Stimulated activated CD8-positive, alpha-beta memory T cell treated with anti-CD3 and anti-CD28 coated beads, Interleukin-15, amount 100 ng/mL, for 24 hours (primary cell): ENCODE data around the gene RPL13.
A peak's percentile ranks its signal among the peaks of the same experiment; 100 is the strongest.

Experiments used
- DNase-seq: peaks from one replicate; pipeline ENCODE4 v3.0.0-alpha.2; 2020; ENCODE audit warnings: low read depth

Gene RPL13

DNA sequence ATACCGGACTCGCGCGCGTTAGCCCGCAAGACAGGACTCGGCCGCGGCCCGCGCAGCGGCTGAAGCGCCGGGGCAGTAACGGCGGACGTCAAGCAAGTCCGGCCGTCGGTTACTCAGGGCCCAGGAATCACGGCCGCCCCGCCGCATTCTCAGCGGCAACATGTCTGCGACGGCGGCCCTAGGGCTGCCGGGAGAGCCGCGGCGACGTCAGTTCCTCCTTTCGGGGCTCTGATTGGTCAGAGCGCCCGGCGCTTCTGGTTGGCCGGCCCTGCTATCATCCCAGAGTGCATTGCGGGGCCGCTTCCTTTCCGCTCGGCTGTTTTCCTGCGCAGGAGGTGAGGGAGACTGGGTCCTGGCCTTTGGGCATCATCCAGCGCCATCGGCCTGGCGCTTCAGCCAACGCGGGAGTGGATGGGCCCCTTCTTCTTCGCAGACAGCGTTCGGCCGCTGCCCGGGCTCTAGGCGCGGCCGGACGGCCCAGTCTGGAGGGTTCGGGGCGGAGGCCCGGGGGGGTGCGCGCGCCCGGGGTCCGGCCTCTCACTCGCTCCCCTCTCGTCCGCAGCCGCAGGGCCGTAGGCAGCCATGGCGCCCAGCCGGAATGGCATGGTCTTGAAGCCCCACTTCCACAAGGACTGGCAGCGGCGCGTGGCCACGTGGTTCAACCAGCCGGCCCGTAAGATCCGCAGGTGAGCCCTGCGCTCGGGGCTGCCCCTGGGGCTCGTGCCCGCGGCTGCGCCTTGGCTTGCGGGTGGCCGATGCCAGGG lies at the start of gene RPL13:
Gene RPL13 (plus strand): TSS at position 305 of the 764 bp plus-strand sequence. CDS start 278 bp downstream, at position 583.
- DNase-seq: peak; percentile 84

DNA sequence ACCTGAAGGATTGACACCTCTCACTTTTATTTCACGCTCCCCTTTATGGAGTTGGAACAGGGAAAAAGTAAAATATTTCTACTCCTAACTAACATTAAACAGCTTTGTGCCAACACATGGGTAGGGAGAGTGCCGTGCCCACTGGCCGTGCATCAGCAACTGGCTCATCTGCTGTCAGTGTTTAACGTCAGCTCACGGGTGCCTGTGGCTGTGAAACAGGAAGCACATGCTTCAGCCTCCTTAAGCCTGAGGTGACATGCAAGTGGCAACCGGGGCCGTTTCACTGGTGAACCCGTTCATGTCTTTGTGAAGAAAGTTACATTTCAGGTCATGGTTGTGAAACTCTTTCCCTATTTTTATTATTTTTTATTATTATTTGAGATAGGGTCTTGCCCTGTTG lies 49.1 kb upstream of the RPL13 start:
- DNase-seq: no peak

GRCh38 chr16:89512453-89512852 lies 48.0 kb upstream of the RPL13 start:
- DNase-seq: no peak

GRCh38 chr16:89517128-89517527 lies 43.4 kb upstream of the RPL13 start:
- no peak for DNase-seq

- DNase-seq: no peak
Observed at GRCh38 chr16:89519881-89520280, 40.6 kb upstream of the RPL13 start.

DNA sequence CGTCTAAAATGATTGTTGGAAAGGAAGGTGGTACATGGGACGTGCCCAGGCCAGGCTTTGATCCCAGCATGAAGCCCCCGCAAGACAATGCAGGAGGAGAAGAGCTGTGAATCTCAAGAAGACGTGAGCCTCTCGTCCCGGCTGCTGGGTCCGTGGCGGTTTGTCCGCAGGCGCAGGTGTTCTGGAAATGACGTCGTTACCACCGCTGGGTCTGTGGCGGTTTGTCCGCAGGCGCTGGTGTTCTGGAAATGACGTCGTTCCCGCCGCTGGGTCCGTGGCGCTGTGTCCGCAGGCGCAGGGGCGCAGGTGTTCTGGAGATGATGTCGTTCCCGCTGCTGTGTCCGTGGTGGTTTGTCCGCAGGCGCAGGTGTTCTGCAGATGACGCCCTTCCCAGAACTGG lies 38.2 kb upstream of the RPL13 start:
- no peak for DNase-seq

DNA sequence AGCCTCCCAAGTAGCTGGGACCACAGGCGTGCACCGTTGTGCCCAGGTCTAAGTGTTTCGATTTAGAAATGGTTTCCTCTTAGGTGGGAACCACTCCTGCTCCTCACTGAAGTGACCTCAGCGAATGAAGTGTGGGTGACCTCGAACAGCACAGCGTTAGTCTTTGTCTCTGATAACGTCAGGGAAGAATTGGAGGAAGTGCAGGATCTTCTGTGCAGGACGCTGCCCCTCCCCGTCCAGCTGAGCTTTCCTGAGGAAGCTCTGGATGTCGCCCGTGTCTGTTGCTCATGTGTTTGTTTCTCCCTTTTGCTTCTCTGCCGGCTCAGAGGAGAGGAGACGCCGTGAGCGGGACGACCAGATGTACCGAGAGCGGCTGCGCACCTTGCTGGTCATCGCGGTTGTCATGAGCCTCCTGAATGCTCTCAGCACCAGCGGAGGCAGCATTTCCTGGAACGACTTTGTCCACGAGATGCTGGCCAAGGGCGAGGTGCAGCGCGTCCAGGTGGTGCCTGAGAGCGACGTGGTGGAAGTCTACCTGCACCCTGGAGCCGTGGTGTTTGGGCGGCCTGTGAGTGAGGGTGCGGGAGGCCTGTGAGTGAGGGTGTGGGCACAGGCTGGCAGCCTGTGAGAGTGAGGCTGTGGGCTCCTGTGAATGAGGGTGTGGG lies 36.7 kb upstream of the RPL13 start:
- DNase-seq: no peak

GRCh38 chr16:89525146-89525913 lies 35.2 kb upstream of the RPL13 start:
- no peak for DNase-seq

- DNase-seq: no peak
Observed at GRCh38 chr16:89529097-89529496, 31.4 kb upstream of the RPL13 start.

- no peak for DNase-seq
Observed at GRCh38 chr16:89530401-89531381, 29.8 kb upstream of the RPL13 start.

DNA sequence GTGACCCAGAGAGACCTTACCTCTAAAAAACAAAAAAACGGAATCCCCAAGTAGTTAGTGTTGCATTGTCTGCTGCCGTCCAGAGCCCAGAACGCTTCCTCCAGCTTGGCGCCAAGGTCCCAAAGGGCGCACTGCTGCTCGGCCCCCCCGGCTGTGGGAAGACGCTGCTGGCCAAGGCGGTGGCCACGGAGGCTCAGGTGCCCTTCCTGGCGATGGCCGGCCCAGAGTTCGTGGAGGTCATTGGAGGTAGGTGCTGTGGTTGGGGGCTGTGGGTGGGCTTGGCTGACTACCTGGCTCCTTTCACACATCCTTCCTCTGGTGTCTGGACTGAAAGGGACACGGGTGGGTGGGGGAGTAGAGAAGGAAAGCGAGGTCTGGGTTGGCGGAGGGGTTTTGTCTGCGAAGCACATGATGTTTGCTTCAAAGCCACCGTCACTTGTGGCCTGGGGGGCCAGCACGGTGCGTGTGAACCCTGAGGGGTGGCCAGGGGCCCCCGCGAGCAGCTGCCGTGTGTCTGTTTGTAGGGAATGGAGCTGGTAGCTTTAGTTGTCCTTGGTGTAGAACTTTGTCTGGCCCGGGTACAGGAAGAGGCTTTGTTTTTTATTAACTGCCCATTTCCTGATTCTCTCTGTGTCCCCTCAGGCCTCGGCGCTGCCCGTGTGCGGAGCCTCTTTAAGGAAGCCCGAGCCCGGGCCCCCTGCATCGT lies 28.5 kb upstream of the RPL13 start:
- DNase-seq: no peak

- no peak for DNase-seq
Observed at GRCh38 chr16:89534252-89534756, 26.2 kb upstream of the RPL13 start.

- DNase-seq: no peak
Observed at GRCh38 chr16:89536371-89536770, 24.1 kb upstream of the RPL13 start.

DNA sequence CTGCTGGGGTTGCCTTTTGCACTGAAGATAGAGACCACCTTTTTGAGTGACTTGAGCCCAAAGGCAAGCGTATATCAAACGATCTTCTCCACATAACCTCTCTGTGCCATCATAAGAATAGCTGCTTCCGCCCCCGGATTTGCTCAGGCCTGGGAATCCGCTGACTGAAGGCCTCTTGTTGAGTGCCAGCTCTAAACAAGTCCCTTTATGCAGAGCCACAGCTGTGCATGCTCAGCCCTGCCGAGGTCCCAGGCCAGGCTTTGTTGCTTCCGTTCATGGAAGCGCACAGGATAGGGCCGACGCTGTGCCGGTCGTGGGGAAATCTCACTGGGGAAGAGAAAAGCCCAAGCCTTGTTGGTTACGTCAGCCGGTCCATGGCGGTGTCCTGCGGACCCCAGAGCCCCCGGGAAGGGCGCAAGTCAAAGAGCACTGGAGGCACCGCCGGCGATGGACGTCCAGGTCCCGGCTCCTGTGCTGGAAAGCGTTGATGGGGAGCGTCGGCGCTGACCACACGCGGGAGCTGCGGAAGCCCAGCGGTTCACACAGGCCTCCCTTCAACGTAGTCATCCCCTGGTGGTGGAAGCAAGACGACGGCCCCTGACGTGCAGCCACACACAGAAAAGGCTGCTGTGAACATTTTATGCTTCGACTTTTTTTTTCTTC lies 23.5 kb upstream of the RPL13 start:
- DNase-seq: no peak

DNA sequence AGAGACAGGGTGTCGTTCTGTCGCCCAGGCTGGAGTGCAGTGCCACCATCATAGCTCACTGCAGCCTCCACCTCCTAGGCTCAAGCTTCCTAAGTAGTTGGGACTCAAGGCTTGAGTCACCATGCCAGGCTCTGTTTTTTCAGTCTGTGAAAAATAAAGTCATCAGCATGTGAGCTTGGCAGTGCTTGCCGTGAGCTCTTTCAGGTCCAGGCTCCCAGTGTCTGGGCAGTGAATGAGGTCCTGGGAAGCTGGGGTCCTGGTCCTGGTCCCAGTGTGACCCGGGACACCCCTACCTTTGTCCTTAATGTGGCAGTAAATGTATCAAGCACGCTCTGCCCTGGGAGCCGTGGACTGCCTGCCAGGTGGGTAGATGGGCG lies 22.9 kb upstream of the RPL13 start:
- no peak for DNase-seq

DNA sequence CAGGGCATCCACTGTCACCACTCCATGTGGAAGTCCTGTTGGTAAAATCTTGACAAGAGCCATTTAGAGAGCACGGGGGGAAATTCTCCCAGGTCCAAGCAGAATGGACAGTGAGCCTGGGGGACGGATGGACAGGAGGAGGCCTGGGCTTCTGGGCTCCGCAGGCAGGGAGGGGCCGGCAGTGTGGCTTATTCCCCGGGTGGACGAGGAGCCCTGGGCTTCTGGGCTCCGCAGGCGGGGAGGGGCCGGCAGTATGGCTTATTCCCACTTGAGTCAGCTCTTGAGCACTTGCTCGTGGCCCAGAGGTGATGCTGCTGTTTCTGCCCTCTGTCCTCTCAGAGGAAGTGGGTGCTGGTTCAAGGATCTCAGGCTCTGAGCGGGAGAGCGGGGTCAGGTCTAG lies 22.2 kb upstream of the RPL13 start:
- DNase-seq: no peak

GRCh38 chr16:89540557-89540956 lies 19.9 kb upstream of the RPL13 start:
- no peak for DNase-seq

DNA sequence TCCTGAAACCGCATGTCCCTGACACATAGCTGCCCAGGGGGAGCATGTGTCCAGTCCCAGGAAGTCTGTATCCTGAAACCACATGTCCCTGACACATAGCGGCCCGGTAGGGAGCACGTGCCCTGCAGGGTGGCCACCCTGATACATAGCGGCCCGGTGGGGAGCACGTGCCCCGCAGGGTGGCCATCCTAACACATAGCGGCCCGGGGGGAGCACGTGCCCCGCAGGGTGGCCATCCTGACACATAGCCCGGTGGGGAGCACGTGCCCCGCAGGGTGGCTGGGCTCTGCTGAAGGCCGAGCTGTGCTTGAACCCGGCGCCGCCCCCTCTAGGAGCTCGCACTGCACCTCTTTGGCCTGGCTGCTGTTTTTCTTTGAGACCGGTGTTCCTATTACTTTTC lies 18.7 kb upstream of the RPL13 start:
- no peak for DNase-seq

DNA sequence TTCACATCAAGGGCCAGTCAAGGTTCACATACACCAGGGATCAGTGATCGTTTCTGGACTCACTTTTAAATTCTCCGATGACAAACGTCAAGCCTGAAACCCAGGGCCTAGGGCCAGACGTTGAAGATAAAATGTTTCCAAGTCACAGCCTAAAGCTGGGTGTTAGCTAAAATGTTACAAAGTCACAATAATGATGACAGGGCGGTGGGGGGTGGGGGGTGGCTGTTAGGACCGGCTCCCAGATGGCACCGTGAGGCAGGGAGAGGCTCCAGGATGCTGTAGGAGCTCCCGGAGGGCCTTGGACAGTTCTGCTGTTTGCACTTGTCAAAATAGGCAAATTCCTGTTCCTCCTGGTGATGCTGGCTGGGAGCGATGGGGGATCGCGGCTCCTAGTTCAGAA lies 16.4 kb upstream of the RPL13 start:
- DNase-seq: no peak

DNA sequence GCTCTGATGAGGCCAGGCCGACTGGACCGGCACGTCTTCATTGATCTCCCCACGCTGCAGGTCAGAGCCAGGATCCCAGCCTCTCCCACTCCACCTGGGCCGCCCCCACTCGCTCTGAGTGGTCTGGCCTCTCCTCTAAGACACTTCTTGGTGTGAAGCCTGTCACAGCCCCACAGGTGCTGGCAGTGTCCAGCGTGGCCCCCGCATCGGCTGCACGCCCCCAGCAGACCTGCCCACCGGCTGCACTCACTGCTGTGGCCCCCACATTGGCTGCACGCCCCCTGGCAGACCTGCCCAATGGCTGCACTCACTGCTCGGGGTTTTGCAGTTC lies 15.8 kb upstream of the RPL13 start:
- DNase-seq: no peak
